Measurements from ENCODE around the gene PLXNA4.

DNA sequence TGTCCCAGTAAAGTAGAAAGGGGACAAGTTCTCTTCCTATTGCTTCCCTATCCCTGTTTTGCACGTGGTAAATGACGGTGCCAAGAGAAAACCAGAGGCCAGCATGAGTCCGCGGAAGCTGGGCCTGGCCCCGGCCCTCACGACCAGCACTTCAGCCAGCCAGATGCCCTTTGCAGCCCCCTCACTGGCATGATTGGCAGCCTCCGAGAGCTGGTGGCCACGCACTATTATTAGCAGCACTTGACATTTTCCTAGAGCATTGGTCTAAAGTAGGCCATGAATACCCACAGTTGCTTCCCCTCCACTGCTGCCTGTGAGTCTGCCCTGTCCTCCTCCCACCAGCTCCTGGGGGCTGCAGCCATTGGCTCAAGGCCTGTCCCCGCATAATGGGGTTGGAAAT lies 369.1 kb downstream of the PLXNA4 start:
- TF ChIP-seq, protein P1, sequence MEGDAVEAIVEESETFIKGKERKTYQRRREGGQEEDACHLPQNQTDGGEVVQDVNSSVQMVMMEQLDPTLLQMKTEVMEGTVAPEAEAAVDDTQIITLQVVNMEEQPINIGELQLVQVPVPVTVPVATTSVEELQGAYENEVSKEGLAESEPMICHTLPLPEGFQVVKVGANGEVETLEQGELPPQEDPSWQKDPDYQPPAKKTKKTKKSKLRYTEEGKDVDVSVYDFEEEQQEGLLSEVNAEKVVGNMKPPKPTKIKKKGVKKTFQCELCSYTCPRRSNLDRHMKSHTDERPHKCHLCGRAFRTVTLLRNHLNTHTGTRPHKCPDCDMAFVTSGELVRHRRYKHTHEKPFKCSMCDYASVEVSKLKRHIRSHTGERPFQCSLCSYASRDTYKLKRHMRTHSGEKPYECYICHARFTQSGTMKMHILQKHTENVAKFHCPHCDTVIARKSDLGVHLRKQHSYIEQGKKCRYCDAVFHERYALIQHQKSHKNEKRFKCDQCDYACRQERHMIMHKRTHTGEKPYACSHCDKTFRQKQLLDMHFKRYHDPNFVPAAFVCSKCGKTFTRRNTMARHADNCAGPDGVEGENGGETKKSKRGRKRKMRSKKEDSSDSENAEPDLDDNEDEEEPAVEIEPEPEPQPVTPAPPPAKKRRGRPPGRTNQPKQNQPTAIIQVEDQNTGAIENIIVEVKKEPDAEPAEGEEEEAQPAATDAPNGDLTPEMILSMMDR (IDR thresholded peaks at IDR 0.05) = no peak
- TF ChIP-seq POLR2A (IDR thresholded peaks at IDR 0.05) = no peak
